SK-N-MC (cell line): ENCODE measurements around the gene PHF3.

ENCODE experiments used
- EZH2 ChIP-seq: fragments of 200-600 bp; sonication (generic); IDR thresholded peaks from one replicate; pipeline ENCODE4 v1.6.1; 2017; ENCODE audit warnings: antibody characterized with exemption
- POLR2AphosphoS5 ChIP-seq: IDR thresholded peaks from 2 replicates; pipeline ENCODE4 v1.6.1; 2012; ENCODE audit warnings: mild to moderate bottlenecking, low read depth, low read length, borderline replicate concordance

GRCh38 chr6:63611560-63611959, 24.0 kb upstream of the PHF3 start:
- TF ChIP-seq EZH2 (no peak), POLR2AphosphoS5 (no peak)
